Measurements from ENCODE around the gene ITPR2.
"Not testable (repeated sequence)": the region's sequence is repeated elsewhere in the genome, so short reads cannot be mapped to it uniquely, and the experiment has no call there.

Gene ITPR2

GRCh38 chr12:26853303-26854030 is 20.5 kb upstream of the ITPR2 start:
- DNase-seq (ENCODE audit: low read depth, low spot score), result peak; percentile 79
- no peak overlapping the region for H3K4me3 ChIP-seq (ENCODE audit: low read length)

- DNase-seq (ENCODE audit: low read depth, low spot score), result no peak
- H3K4me3 ChIP-seq (ENCODE audit: low read length), result no peak overlapping the region
These were observed 18.2 kb upstream of the ITPR2 start for GRCh38 chr12:26851031-26851809.

- H3K4me3 ChIP-seq (ENCODE audit: low read length), result no peak overlapping the region
- DNase-seq (ENCODE audit: low read depth, low spot score), result no peak
These were observed 15.3 kb upstream of the ITPR2 start for GRCh38 chr12:26848156-26848825.

GRCh38 chr12:26847431-26847830 is 14.4 kb upstream of the ITPR2 start:
- DNase-seq (ENCODE audit: low read depth, low spot score), result no peak
- no peak overlapping the region for H3K4me3 ChIP-seq (ENCODE audit: low read length)

GRCh38 chr12:26846416-26846815 is 13.4 kb upstream of the ITPR2 start:
- DNase-seq (ENCODE audit: low read depth, low spot score), result peak; percentile 58
- H3K4me3 ChIP-seq (ENCODE audit: low read length), result peak overlapping the region; percentile 34

- peak; percentile 78 for DNase-seq (ENCODE audit: low read depth, low spot score)
- H3K4me3 ChIP-seq (ENCODE audit: low read length), result peak overlapping the region; percentile 34
These were observed 13.0 kb upstream of the ITPR2 start for GRCh38 chr12:26845984-26846383.

- DNase-seq (ENCODE audit: low read depth, low spot score), result no peak
These were observed 12.2 kb upstream of the ITPR2 start for GRCh38 chr12:26845057-26845666.

GRCh38 chr12:26843311-26843710 is 10.3 kb upstream of the ITPR2 start:
- peak; percentile 86 for DNase-seq (ENCODE audit: low read depth, low spot score)

More at GRCh38 chr12:26845057-26845666, 12.2 kb upstream of the ITPR2 start:
- no peak overlapping the region for H3K4me3 ChIP-seq (ENCODE audit: low read length)

GRCh38 chr12:26841085-26841484 is 8.1 kb upstream of the ITPR2 start:
- DNase-seq (ENCODE audit: low read depth, low spot score), result peak; percentile 81
- H3K4me3 ChIP-seq (ENCODE audit: low read length), result no peak overlapping the region

More at GRCh38 chr12:26843311-26843710, 10.3 kb upstream of the ITPR2 start:
- H3K4me3 ChIP-seq (ENCODE audit: low read length), result peak overlapping the region; percentile 26; the same call in 1 of the 2 replicates

- DNase-seq (ENCODE audit: low read depth, low spot score), result no peak
- H3K4me3 ChIP-seq (ENCODE audit: low read length), result no peak overlapping the region
These were observed 6.5 kb upstream of the ITPR2 start for GRCh38 chr12:26839512-26839911.

- H3K4me3 ChIP-seq (ENCODE audit: low read length), result no peak overlapping the region
- DNase-seq (ENCODE audit: low read depth, low spot score), result no peak
These were observed 6.0 kb upstream of the ITPR2 start for GRCh38 chr12:26838888-26839416.

GRCh38 chr12:26836201-26836600 is 3.2 kb upstream of the ITPR2 start:
- DNase-seq (ENCODE audit: low read depth, low spot score), result no peak
- H3K4me3 ChIP-seq (ENCODE audit: low read length), result no peak overlapping the region

- H3K4me3 ChIP-seq (ENCODE audit: low read length); DNase-seq (ENCODE audit: low read depth, low spot score): not testable (repeated sequence)
These were observed 1.6 kb upstream of the ITPR2 start for GRCh38 chr12:26834503-26835060.

- H3K4me3 ChIP-seq (ENCODE audit: low read length), result peak overlapping the region; percentile 59
- DNase-seq (ENCODE audit: low read depth, low spot score), result peak; percentile 51
These were observed 923 bp upstream of the ITPR2 start for GRCh38 chr12:26833743-26834490.

GRCh38 chr12:26831951-26832821 is 808 bp downstream of the ITPR2 start:
- peak overlapping the region; percentile 92 for H3K4me3 ChIP-seq (ENCODE audit: low read length)
- DNase-seq (ENCODE audit: low read depth, low spot score), result peak; percentile 52

- no peak overlapping the region for H3K4me3 ChIP-seq (ENCODE audit: low read length)
- DNase-seq (ENCODE audit: low read depth, low spot score), result no peak
These were observed 2.0 kb downstream of the ITPR2 start for GRCh38 chr12:26830783-26831551.

- no peak overlapping the region for H3K4me3 ChIP-seq (ENCODE audit: low read length)
- no peak for DNase-seq (ENCODE audit: low read depth, low spot score)
These were observed 2.6 kb downstream of the ITPR2 start for GRCh38 chr12:26830363-26830762.

Data from Jurkat, Clone E6-1 (cell line).